GM10266 (cell line): ENCODE measurements around the gene ARID5A.
"Not testable (repeated sequence)": the region's sequence is repeated elsewhere in the genome, so short reads cannot be mapped to it uniquely, and the experiment has no call there.

Experiments used
- DNase-seq: peaks from one replicate; pipeline ENCODE4 v3.0.0; 2012; ENCODE audit errors: extremely low spot score
- CTCF ChIP-seq: IDR thresholded peaks from 2 replicates; pipeline ENCODE4 v1.5.1; 2012; ENCODE audit warnings: mild to moderate bottlenecking, low read depth; ENCODE audit not compliant: control insufficient read depth, insufficient read depth; ENCODE audit errors: missing control alignments

The ARID5A gene

GRCh38 chr2:96555146-96555610 is 18.6 kb downstream of the ARID5A start:
- DNase-seq = no peak
- TF ChIP-seq CTCF = no peak

GRCh38 chr2:96556441-96557330 is 20.1 kb downstream of the ARID5A start:
- no peak for TF ChIP-seq CTCF
- DNase-seq = no peak

DNA sequence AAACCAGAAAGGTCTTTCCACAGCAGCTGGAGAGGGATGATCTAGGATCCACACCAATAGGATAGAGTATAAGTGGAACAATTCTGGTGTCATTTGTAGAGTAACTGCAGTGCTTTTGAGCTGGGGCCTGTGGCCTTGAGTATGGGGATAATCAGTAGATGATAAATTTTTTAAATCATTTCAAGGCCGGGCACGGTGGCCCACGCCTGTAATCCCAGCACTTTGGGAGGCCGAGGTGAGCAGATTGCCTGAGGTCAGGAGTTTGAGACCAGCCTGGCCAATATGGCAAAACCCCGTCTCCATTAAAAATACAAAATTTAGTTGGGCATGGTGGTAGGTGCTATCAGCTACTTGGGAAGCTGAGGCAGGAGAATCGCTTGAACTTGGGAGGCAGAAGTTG is 20.9 kb downstream of the ARID5A start:
- DNase-seq = not testable (repeated sequence)

- no peak for TF ChIP-seq CTCF
- no peak for DNase-seq
Measured at GRCh38 chr2:96558061-96558460, 21.5 kb downstream of the ARID5A start.

DNA sequence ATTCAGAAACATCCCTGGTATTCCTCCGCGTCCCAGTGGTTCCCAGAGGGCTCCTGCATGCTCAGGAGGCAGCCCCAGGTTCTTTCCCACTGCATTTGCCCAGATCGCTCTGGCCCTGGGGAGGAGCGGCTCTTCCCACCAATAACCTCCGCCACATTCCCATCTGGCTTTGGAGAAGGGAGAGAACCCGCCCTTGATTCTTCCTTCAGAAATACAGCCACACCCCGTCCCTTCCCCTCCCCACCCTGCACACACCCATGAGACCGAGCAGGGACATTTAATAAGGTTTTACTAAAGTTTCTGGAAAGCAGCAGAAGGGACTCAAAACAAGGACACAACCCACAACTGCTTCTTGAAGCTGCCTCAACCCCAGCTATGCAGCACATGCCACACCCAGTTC is 21.9 kb downstream of the ARID5A start:
- TF ChIP-seq CTCF = no peak
- no peak for DNase-seq

GRCh38 chr2:96564026-96564425 is 27.5 kb downstream of the ARID5A start:
- DNase-seq = no peak
- TF ChIP-seq CTCF = no peak

DNA sequence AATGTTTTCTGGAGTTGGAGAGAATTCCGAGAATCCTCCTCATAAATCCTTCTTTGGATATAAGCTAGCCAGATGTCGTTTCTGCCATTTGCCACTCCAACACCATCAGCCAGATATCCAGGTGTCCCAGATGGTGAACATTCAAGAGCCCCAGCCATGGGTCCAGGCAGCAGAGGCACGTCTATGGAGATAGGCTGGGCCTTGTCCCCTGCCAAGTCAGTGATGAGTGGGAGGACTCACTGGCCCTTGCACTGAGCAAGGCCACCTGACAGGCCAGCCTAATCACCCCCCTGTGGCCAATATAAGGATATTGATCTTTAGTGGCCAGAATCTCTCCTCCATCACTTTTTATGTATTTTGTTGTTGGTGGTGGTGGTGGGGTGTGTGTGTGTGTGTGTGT is 28.0 kb downstream of the ARID5A start:
- TF ChIP-seq CTCF = no peak
- no peak for DNase-seq
